K562 (cell line): ENCODE results near the gene CNTF. TPM values are rescaled to one million over a fixed set of nuclear protein-coding genes. Genes with fewer than 3 reads are reported as not detected.

Source experiments
- BRCA1 ChIP-seq, 2 experiments: fragments of 450-650 bp in 1 of 2; sonication (generic) in 1 of 2; formaldehyde crosslinking in 1 of 2; IDR thresholded peaks; 2 replicates each; pipeline versions ENCODE4 v1.5.0 to v1.6.1; 2017 to 2020; ENCODE audit warnings: mild to moderate bottlenecking in 1 of 2, missing genetic modification reagents in 1 of 2
- CREB5 ChIP-seq: fragments of 250-450 bp; sonication (Bioruptor Pico); IDR thresholded peaks from 2 replicates; pipeline ENCODE4 v1.5.0; 2020; ENCODE audit warnings: mild to moderate bottlenecking
- EHMT2 ChIP-seq: fragments of 450-650 bp; IDR thresholded peaks from 2 replicates; pipeline ENCODE4 v1.6.1; 2018; ENCODE audit warnings: antibody characterized with exemption
- FUS ChIP-seq: fragments of 200-400 bp; formaldehyde crosslinking; optimal IDR thresholded peaks from 2 replicates; pipeline ENCODE3; 2017; ENCODE audit warnings: low read depth, low read length
- KDM4B ChIP-seq, 2 experiments: fragments of 450-650 bp in 1 of 2; sonication (generic) in 1 of 2; IDR thresholded peaks; 2 replicates each; pipeline ENCODE4 v1.6.1; 2016 to 2017; ENCODE audit warnings: borderline replicate concordance in 2 of 2, antibody characterized with exemption in 1 of 2, low read depth in 1 of 2, mild to moderate bottlenecking in 1 of 2
- L3MBTL2 ChIP-seq: fragments of 450-650 bp; IDR thresholded peaks from 2 replicates; pipeline ENCODE4 v1.6.1; 2016; ENCODE audit warnings: mild to moderate bottlenecking, moderate library complexity
- MITF ChIP-seq: IDR thresholded peaks from 2 replicates; pipeline ENCODE4 v1.6.1; 2014; ENCODE audit warnings: antibody characterized with exemption
- NR2C2 ChIP-seq, 2 experiments: fragments of 200-800 bp in 1 of 2; sonication (Bioruptor generic) in 1 of 2; sonication (generic) in 1 of 2; formaldehyde crosslinking in 1 of 2; IDR thresholded peaks; 2 replicates each; pipeline versions ENCODE4 v1.6.1 to v1.8.0; 2016 to 2022; ENCODE audit warnings: mild to moderate bottlenecking in 1 of 2, missing compliant biosample characterization in 1 of 2, missing genetic modification characterization in 1 of 2, missing genetic modification reagents in 1 of 2
- PHF20 ChIP-seq: fragments of 450-650 bp; IDR thresholded peaks from 2 replicates; pipeline ENCODE4 v1.6.1; 2018; ENCODE audit not compliant: partially characterized antibody
- RCOR1 ChIP-seq, 2 experiments: IDR thresholded peaks; 2 replicates each; pipeline ENCODE4 v1.6.1; 2012; ENCODE audit warnings: low read depth in 2 of 2, low read length in 2 of 2, borderline replicate concordance in 1 of 2, improper control_type of control experiment in 1 of 2
- SP2 ChIP-seq: IDR thresholded peaks from 2 replicates; pipeline ENCODE4 v1.6.1; 2011; ENCODE audit warnings: mild to moderate bottlenecking, low read depth, low read length, moderate library complexity; ENCODE audit not compliant: poor library complexity, severe bottlenecking; ENCODE audit errors: extremely low read depth
- ZBTB11 ChIP-seq, 3 experiments: fragments of 200-800 bp in 1 of 3; fragments of 250-450 bp in 1 of 3; fragments of 450-650 bp in 1 of 3; sonication (Bioruptor Pico) in 1 of 3; sonication (Bioruptor generic) in 1 of 3; formaldehyde crosslinking in 1 of 3; IDR thresholded peaks; 2 replicates each; pipeline versions ENCODE4 v1.6.1 to v1.8.0; 2016 to 2022; ENCODE audit warnings: mild to moderate bottlenecking in 2 of 3, missing genetic modification characterization in 2 of 3, missing compliant biosample characterization in 1 of 3, moderate library complexity in 1 of 3
- ZNF143 ChIP-seq: sonication (generic); formaldehyde crosslinking; IDR thresholded peaks from 2 replicates; pipeline ENCODE4 v1.9.0; 2022; ENCODE audit warnings: mild to moderate bottlenecking, missing genetic modification reagents
- ZNF311 ChIP-seq: fragments of 250-450 bp; sonication (Bioruptor Pico); IDR thresholded peaks from 2 replicates; pipeline ENCODE4 v1.4.0; 2020; ENCODE audit warnings: mild to moderate bottlenecking, moderate library complexity
- ZNF354B ChIP-seq: fragments of 250-450 bp; sonication (Bioruptor Pico); IDR thresholded peaks from 2 replicates; pipeline ENCODE4 v1.4.0; 2020
- ZNF395 ChIP-seq: fragments of 200-800 bp; sonication (Bioruptor generic); IDR thresholded peaks from 2 replicates; pipeline ENCODE4 v1.6.1; 2017; ENCODE audit warnings: missing genetic modification characterization, missing compliant biosample characterization
- ZNF583 ChIP-seq: fragments of 250-450 bp; sonication (Bioruptor Pico); IDR thresholded peaks from 2 replicates; pipeline ENCODE4 v1.4.0; 2020
- ZNF77 ChIP-seq: fragments of 250-450 bp; sonication (Bioruptor Pico); IDR thresholded peaks from 2 replicates; pipeline ENCODE4 v1.5.0; 2020
- polyA plus RNA-seq, 8 experiments: library from polyadenylated mRNA; depleted of rRNA in 4 of 8; stranded (reverse) in 5 of 8; unstranded in 3 of 8; fragments of >200 nt; fragmentation: Nextera tagmentation in 2 of 8; fragmentation: Illumina TruSeq in 1 of 8; extraction: Ambion mirVana in 2 of 8; extraction: Trizol in 1 of 8; gene quantifications; 2 replicates each; pipeline versions ENCODE4 v1.2.1 to v1.2.3, GENCODE V29; 2011 to 2014; ENCODE audit warnings: inconsistent platforms in 1 of 8, missing spikeins in 1 of 8
- total RNA-seq, 7 experiments: library from RNA; depleted of rRNA in 6 of 7; stranded (reverse); fragments of >200 nt in 6 of 7; fragmentation: Illumina TruSeq in 2 of 7; extraction: Trizol in 2 of 7; gene quantifications; 2 replicates each; pipeline versions ENCODE4 v1.2.1 to v1.2.3, GENCODE V29; 2011 to 2021; ENCODE audit warnings: low replicate concordance in 1 of 7

CNTF gene
- total and polyA plus RNA-seq, 9 of the 15 experiments (the other 6 are each of a cell fraction or from before 2014, with no cell fraction given), result 0.17 to 5.0 (median 2.3) TPM

GRCh38 chr11:58579192-58580129 lies 43.0 kb upstream of the CNTF start (continued):
- TF ChIP-seq BRCA1 (IDR thresholded peaks at IDR 0.05), result no peak
- TF ChIP-seq BRCA1 (CRISPR knock-in tag; IDR thresholded peaks at IDR 0.05), result no peak
- TF ChIP-seq MITF, result peak; percentile 98
- TF ChIP-seq KDM4B (IDR thresholded peaks at IDR 0.05; ENCODE audit: borderline replicate concordance in 2 of 2, low read depth in 1 of 2), result peak in 1 of 2 experiments; percentile 90; a peak in 1 of 4 replicates
- TF ChIP-seq ZNF143 (CRISPR knock-in tag), result peak; percentile 56; the same call in 1 of the 2 replicates
- peak in 1 of 3 experiments; percentile 65; a peak in 1 of 6 replicates for TF ChIP-seq ZBTB11 (CRISPR knock-in tag; IDR thresholded peaks at IDR 0.05)
- no peak for TF ChIP-seq ZNF354B (CRISPR knock-in tag)
- TF ChIP-seq ZNF77 (CRISPR knock-in tag), result no peak
- peak; percentile 92 for TF ChIP-seq L3MBTL2
- TF ChIP-seq EHMT2, result peak; percentile 65
- TF ChIP-seq ZNF395 (CRISPR knock-in tag), result no peak; the same call in 1 of the 2 replicates
- no peak for TF ChIP-seq ZNF311 (CRISPR knock-in tag)
- TF ChIP-seq CREB5 (CRISPR knock-in tag), result no peak
- TF ChIP-seq NR2C2 (CRISPR knock-in tag; IDR thresholded peaks at IDR 0.05), result peak; percentile 76; the same call in 1 of the 2 replicates
- TF ChIP-seq NR2C2 (tag; IDR thresholded peaks at IDR 0.05), result no peak
- TF ChIP-seq FUS, result peak; percentile 42
- TF ChIP-seq ZNF583 (CRISPR knock-in tag), result no peak; the same call in 1 of the 2 replicates
- TF ChIP-seq PHF20, result no peak
- no peak for TF ChIP-seq SP2
- TF ChIP-seq RCOR1 (IDR thresholded peaks at IDR 0.05; ENCODE audit: borderline replicate concordance in 1 of 2, low read depth in 2 of 2, low read length in 2 of 2), result peak in 1 of 2 experiments; percentile 70; a peak in 2 of 4 replicates
